Measurements from ENCODE around the gene TCEAL7. TPM values are rescaled to one million over a fixed set of nuclear protein-coding genes. Genes with fewer than 3 reads are reported as not detected.

TCEAL7 gene
- total and polyA plus RNA-seq, 9 of the 15 experiments (the other 6 are each of a cell fraction or from before 2014, with no cell fraction given) = 0.07 to 0.34 (median 0.13) TPM; not detected in 4

GRCh38 chrX:103360092-103360491 lies 30.1 kb downstream of the TCEAL7 start (continued):
- peak; percentile 39; the same call in 1 of the 2 replicates for TF ChIP-seq SMARCA4 (IDR thresholded peaks at IDR 0.05)
- TF ChIP-seq U2AF1 (optimal IDR thresholded peaks at IDR 0.05; ENCODE audit: low read depth, low read length) = no peak
- no peak for TF ChIP-seq PBX2 (CRISPR knock-in tag; IDR thresholded peaks at IDR 0.05; ENCODE audit: low read depth)
- peak; percentile 71 for TF ChIP-seq PBX2 (tag; conservative IDR thresholded peaks at IDR 0.05; ENCODE audit: low read depth)
- no peak for TF ChIP-seq KDM4B (IDR thresholded peaks at IDR 0.05; ENCODE audit: borderline replicate concordance in 2 of 2, low read depth in 1 of 2)
- no peak for TF ChIP-seq ILF3 (IDR thresholded peaks at IDR 0.05; ENCODE audit: borderline replicate concordance)
- TF ChIP-seq ETV1 (tag; conservative IDR thresholded peaks at IDR 0.05; ENCODE audit: low read depth) = peak; percentile 32; the same call in 1 of the 2 replicates
- peak in 1 of 2 experiments; percentile 67; a peak in 1 of 4 replicates for TF ChIP-seq FOXK2 (conservative IDR thresholded peaks at IDR 0.05 in 1 of 2, IDR thresholded peaks at IDR 0.05 in 1 of 2; ENCODE audit: low read depth in 2 of 2)
- TF ChIP-seq TOE1 (IDR thresholded peaks at IDR 0.05; ENCODE audit: borderline replicate concordance) = no peak
- TF ChIP-seq TOE1 (CRISPR knock-in tag; IDR thresholded peaks at IDR 0.05; ENCODE audit: borderline replicate concordance, low read depth) = no peak
- no peak for TF ChIP-seq E2F1 (CRISPR knock-in tag; IDR thresholded peaks at IDR 0.05)
- TF ChIP-seq DDX20 (tag; IDR thresholded peaks at IDR 0.05; ENCODE audit: low read depth) = no peak
- TF ChIP-seq CBFA2T2 (conservative IDR thresholded peaks at IDR 0.05) = 0 out of 2 replicates have a peak, but pooled peaks have one; percentile 19
- TF ChIP-seq TCF15 (CRISPR knock-in tag; IDR thresholded peaks at IDR 0.05) = no peak
- no peak for TF ChIP-seq BDP1 (IDR thresholded peaks at IDR 0.05; ENCODE audit: insufficient read depth, insufficient read length)
- TF ChIP-seq HMG20A (CRISPR knock-in tag; conservative IDR thresholded peaks at IDR 0.05) = no peak
- TF ChIP-seq FOXK1 (CRISPR knock-in tag; IDR thresholded peaks at IDR 0.05; ENCODE audit: borderline replicate concordance) = no peak
- peak in 1 of 3 experiments; percentile 83 for TF ChIP-seq YY1 (IDR thresholded peaks at IDR 0.05; ENCODE audit: borderline replicate concordance in 1 of 3, control insufficient read depth in 1 of 3, extremely low read depth in 1 of 3, insufficient read depth in 3 of 3, insufficient read length in 1 of 3, insufficient replicate concordance in 2 of 3, low read depth in 1 of 3, low read length in 2 of 3)
- TF ChIP-seq CTBP1 (IDR thresholded peaks at IDR 0.05; ENCODE audit: borderline replicate concordance) = peak; percentile 21; the same call in 1 of the 2 replicates
- peak in 1 of 2 experiments; percentile 30; a peak in 1 of 4 replicates for TF ChIP-seq TRIM24 (IDR thresholded peaks at IDR 0.05)
- TF ChIP-seq ZNF316 (IDR thresholded peaks at IDR 0.05) = no peak
- no peak for TF ChIP-seq TRIM28 (IDR thresholded peaks at IDR 0.05)
- no peak for TF ChIP-seq GTF2E2 (tag; IDR thresholded peaks at IDR 0.05)
- no peak for TF ChIP-seq FOSL1 (tag; conservative IDR thresholded peaks at IDR 0.05)
- no peak for TF ChIP-seq ZNF668 (CRISPR knock-in tag; IDR thresholded peaks at IDR 0.05)

Measured in K562 (cell line).